GM19372 (cell line): ENCODE data around the gene CPXM2.

Source experiments
- ATAC-seq: cut with Tn5 transposase; IDR thresholded peaks from one replicate; pipeline ENCODE4 v1.9.1; 2021; ENCODE audit warnings: mild to moderate bottlenecking, low read depth, moderate library complexity; ENCODE audit not compliant: unreplicated experiment

The CPXM2 gene

GRCh38 chr10:123778719-123779517 lies 112.7 kb downstream of the CPXM2 start:
- ATAC-seq = no peak

GRCh38 chr10:123777881-123778280 lies 113.7 kb downstream of the CPXM2 start:
- ATAC-seq = no peak

GRCh38 chr10:123774132-123774742 lies 117.4 kb downstream of the CPXM2 start:
- no peak for ATAC-seq

GRCh38 chr10:123772645-123773508 lies 118.7 kb downstream of the CPXM2 start:
- no peak for ATAC-seq

- ATAC-seq = no peak
Observed at GRCh38 chr10:123771877-123772644, 119.5 kb downstream of the CPXM2 start.

GRCh38 chr10:123769647-123770046 lies 122.0 kb downstream of the CPXM2 start:
- no peak for ATAC-seq

GRCh38 chr10:123766761-123767160 lies 124.8 kb downstream of the CPXM2 start:
- ATAC-seq = no peak

- no peak for ATAC-seq
Observed at GRCh38 chr10:123766012-123766411, 125.6 kb downstream of the CPXM2 start.

- no peak for ATAC-seq
Observed at GRCh38 chr10:123761666-123762230, 129.9 kb downstream of the CPXM2 start.

GRCh38 chr10:123761038-123761428 lies 130.6 kb downstream of the CPXM2 start:
- ATAC-seq = no peak

- ATAC-seq = no peak
Observed at GRCh38 chr10:123760356-123761037, 131.1 kb downstream of the CPXM2 start.

- no peak for ATAC-seq
Observed at GRCh38 chr10:123759501-123760031, 132.0 kb downstream of the CPXM2 start.

- ATAC-seq = no peak
Observed at GRCh38 chr10:123759041-123759440, 132.6 kb downstream of the CPXM2 start.

- ATAC-seq = no peak
Observed at GRCh38 chr10:123757853-123758252, 133.8 kb downstream of the CPXM2 start.

- no peak for ATAC-seq
Observed at GRCh38 chr10:123755061-123755460, 136.5 kb downstream of the CPXM2 start.

- ATAC-seq = no peak
Observed at GRCh38 chr10:123754123-123754522, 137.5 kb downstream of the CPXM2 start.

GRCh38 chr10:123751342-123752134 lies 140.1 kb downstream of the CPXM2 start:
- no peak for ATAC-seq

- no peak for ATAC-seq
Observed at GRCh38 chr10:123750901-123751300, 140.7 kb downstream of the CPXM2 start.
